Measurements from ENCODE around the gene DTX3. TPM values are rescaled to one million over a fixed set of nuclear protein-coding genes. Genes with fewer than 3 reads are reported as not detected.

DTX3 gene
- total and polyA plus RNA-seq, 2 experiments from 2014 or later, result 22.8 to 46.6 TPM

DNA sequence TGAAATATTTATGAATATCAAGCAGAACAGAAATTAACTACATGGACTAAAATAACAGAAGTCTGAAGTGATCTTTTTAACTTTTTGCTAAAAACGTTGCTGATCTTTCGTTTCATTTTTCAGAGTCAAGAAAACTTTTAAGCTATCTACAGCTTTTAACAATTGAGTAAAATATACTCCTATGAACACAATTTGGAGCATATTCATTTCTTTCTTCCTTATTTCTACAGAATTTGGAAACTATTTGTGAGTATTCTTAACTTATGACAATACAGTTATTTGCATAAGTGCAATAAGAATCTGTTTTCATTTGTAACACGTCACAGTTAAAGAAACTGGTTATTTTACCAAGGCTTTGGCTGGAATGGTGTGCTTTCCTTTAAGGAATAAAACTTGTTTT lies 49.4 kb downstream of the DTX3 start:
- TF ChIP-seq EZH2phosphoT487 (IDR thresholded peaks at IDR 0.05; ENCODE audit: unreplicated experiment) (no peak), ETS1 (IDR thresholded peaks at IDR 0.05) (no peak), REST (IDR thresholded peaks at IDR 0.05; ENCODE audit: unreplicated experiment) (no peak), POLR2AphosphoS5 (IDR thresholded peaks at IDR 0.05; ENCODE audit: low read depth) (no peak), ZNF114 (CRISPR knock-in tag; IDR thresholded peaks at IDR 0.05) (no peak), JUNB (IDR thresholded peaks at IDR 0.05; ENCODE audit: unreplicated experiment) (no peak), ZNF462 (CRISPR knock-in tag; IDR thresholded peaks at IDR 0.05) (no peak), EZH2 (IDR thresholded peaks at IDR 0.05; ENCODE audit: low read depth, unreplicated experiment) (no peak), ZNF331 (CRISPR knock-in tag; IDR thresholded peaks at IDR 0.05; ENCODE audit: low read depth) (no peak)
- TF ChIP-seq, protein P1, sequence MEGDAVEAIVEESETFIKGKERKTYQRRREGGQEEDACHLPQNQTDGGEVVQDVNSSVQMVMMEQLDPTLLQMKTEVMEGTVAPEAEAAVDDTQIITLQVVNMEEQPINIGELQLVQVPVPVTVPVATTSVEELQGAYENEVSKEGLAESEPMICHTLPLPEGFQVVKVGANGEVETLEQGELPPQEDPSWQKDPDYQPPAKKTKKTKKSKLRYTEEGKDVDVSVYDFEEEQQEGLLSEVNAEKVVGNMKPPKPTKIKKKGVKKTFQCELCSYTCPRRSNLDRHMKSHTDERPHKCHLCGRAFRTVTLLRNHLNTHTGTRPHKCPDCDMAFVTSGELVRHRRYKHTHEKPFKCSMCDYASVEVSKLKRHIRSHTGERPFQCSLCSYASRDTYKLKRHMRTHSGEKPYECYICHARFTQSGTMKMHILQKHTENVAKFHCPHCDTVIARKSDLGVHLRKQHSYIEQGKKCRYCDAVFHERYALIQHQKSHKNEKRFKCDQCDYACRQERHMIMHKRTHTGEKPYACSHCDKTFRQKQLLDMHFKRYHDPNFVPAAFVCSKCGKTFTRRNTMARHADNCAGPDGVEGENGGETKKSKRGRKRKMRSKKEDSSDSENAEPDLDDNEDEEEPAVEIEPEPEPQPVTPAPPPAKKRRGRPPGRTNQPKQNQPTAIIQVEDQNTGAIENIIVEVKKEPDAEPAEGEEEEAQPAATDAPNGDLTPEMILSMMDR (conservative IDR thresholded peaks at IDR 0.05; ENCODE audit: low read depth in 2 of 2), result no peak
- Histone ChIP-seq H2AFZ (no peak overlapping the region), H3K79me2 (replicated peaks; ENCODE audit: insufficient read depth) (no peaks in the 10 kb centered on the region), H3K36me3 (ENCODE audit: insufficient read depth) (no peaks in the 10 kb centered on the region), H3K4me2 (no peak overlapping the region), H3K4me3 (no peak overlapping the region), H3F3A (replicated peaks; ENCODE audit: low read depth) (no peaks in the 10 kb centered on the region), H3K27me3 (ENCODE audit: insufficient read depth) (no peaks in the 10 kb centered on the region), H3K27ac (ENCODE audit: low read depth) (no peak overlapping the region), H3K9me2 (ENCODE audit: insufficient read depth) (no peaks in the 10 kb centered on the region), H4K20me1 (replicated peaks; ENCODE audit: insufficient read depth) (no peaks in the 10 kb centered on the region), H3K4me1 (ENCODE audit: insufficient read depth) (no peaks in the 10 kb centered on the region)
- H3K4me3 Mint-ChIP-seq, result no peak overlapping the region
- peaks cover 53% of the 10 kb centered on the region for H3K9me3 Mint-ChIP-seq
- H3K4me1 Mint-ChIP-seq, result no peaks in the 10 kb centered on the region
- H3K36me3 Mint-ChIP-seq (ENCODE audit: low read depth), result peaks cover 3% of the 10 kb centered on the region; the same call in 2 of the 3 replicates
- DNase-seq (ENCODE audit: low spot score), result no peak
- no peak for ATAC-seq
- H3K27ac Mint-ChIP-seq, result no peak overlapping the region
- no peaks in the 10 kb centered on the region for H3K27me3 Mint-ChIP-seq (ENCODE audit: insufficient read depth, low read depth, poor library complexity)

Data from GM23338 (cell line).